HG03196 (cell line): Measurements from ENCODE around the gene NR5A2.
A peak's percentile ranks its signal among the peaks of the same experiment; 100 is the strongest.

Experiments
- ATAC-seq: cut with Tn5 transposase; IDR thresholded peaks from one replicate; pipeline ENCODE4 v1.9.1; 2021; ENCODE audit not compliant: unreplicated experiment

NR5A2 gene

GRCh38 chr1:200194477-200194876, 167.0 kb downstream of the NR5A2 start:
- no peak for ATAC-seq

GRCh38 chr1:200198236-200198635, 170.7 kb downstream of the NR5A2 start:
- no peak for ATAC-seq

- no peak for ATAC-seq
Measured at GRCh38 chr1:200205216-200205995, 177.9 kb downstream of the NR5A2 start.

DNA sequence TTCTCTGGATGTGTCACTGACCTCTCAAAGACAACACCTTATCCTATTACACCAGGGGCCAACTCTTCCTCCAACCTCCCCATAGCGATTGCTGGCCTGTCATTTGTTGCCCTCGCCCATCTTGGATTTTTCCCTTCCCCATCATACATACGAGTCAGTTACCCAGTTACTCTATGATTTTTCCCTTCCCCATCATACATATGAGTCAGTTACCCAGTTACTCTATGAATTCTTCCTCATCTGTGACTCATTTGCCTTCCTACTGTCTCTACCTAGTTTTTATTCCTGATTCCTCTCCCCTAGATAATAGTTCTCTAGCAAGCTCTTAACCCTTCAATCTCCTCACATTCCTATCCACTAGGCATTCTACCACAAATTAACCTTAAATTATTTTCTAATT, 178.8 kb downstream of the NR5A2 start:
- ATAC-seq = no peak

DNA sequence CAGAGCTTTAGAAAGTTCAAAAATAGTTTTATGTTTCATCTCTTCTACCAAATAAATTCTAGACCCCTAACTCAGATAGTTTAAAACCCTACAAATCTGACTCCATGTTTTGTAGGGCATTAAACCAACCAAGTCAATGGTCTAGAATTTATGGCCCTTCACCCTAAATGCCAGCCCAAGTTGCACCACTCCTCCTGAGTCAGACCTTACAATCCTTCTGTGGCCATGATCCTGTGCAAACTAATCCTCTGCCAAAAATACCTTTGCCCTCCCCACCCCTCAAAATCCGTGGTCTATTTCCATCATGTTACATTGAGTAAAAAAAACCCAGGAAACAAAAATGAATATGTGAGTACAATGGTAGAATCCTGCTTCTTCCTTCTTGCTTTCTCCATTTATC, 179.3 kb downstream of the NR5A2 start:
- no peak for ATAC-seq

- ATAC-seq = peak; percentile 56
Measured at GRCh38 chr1:200207711-200208126, 180.2 kb downstream of the NR5A2 start.

DNA sequence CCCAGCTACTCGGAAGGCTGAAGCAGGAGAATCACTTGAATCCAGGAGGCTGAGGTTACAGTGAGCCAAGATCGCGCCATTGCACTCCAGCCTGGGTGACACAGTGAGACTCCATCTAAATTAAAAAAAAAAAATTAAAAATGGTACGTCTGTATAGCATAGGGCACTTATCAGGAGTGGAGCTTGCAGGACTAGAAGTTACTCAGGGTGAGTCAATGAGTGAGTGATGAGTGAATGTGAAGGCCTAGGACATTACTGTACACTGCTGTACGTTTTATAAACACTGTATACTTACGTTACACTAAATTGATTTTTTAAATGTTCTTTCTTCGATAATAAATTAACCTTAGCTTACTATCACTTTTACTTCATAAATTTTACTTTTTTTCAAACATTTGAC, 183.6 kb downstream of the NR5A2 start:
- ATAC-seq = no peak

DNA sequence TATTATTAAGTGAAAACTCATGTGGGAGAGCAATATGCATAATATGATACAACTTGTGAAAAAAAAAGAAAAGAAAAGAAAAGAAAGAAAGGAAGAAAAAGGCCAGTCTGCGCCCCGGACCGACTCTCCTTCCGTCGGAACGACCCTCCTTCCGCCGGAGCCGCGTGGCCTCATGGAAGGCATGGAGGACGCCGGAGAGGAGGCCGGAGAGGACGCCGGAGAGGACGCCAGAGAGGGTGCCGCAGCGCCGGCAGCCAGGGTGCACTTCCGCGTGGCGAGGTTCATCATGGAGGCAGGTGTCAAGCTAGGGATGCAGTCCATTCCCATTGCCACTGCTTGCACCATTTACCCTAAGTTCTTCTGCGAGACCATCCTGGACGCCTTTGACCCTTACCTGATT, 185.9 kb downstream of the NR5A2 start:
- ATAC-seq = no peak

- no peak for ATAC-seq
Measured at GRCh38 chr1:200213921-200214320, 186.4 kb downstream of the NR5A2 start.

- ATAC-seq = no peak
Measured at GRCh38 chr1:200215350-200215749, 187.8 kb downstream of the NR5A2 start.

DNA sequence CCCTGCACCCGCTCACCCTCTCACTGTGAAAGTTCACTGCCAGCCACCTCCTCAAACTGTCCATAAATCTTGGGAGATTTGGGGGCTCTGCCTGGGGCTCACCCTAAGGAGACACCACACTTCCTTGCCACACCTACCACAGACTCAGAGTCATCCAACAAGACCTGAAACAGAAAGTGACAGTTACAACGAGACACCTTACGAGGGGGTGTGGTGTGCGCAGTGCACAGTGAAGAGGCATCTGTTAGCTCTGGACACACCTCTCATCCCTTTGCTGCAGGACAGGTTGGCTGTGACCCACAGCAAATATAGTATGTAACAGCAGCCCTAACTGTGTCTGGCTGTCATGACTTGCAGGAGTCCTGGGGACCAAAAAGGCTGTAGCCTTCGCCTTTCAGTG, 190.2 kb downstream of the NR5A2 start:
- ATAC-seq = no peak

GRCh38 chr1:200221614-200222282, 194.2 kb downstream of the NR5A2 start:
- no peak for ATAC-seq

- no peak for ATAC-seq
Measured at GRCh38 chr1:200223207-200223606, 195.7 kb downstream of the NR5A2 start.

DNA sequence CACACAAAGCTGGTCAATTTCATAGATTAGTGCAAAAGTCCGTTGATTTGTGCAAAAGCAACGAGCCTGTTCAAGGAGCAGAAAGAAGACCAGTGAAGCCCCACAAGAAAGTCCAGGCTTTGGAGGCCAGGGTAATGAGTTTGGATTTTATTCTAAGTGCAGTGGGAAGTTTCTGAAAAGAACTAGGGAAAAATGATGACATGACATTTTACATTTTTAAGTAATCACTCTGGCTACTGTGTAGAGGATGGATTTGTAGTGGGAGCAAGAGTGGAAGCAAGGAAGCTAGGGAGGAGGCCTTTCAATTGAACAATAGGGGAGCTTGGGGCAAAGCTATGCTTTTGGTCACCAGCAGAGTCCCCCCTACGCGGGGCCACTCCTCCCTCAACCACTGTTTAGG, 196.1 kb downstream of the NR5A2 start:
- no peak for ATAC-seq

DNA sequence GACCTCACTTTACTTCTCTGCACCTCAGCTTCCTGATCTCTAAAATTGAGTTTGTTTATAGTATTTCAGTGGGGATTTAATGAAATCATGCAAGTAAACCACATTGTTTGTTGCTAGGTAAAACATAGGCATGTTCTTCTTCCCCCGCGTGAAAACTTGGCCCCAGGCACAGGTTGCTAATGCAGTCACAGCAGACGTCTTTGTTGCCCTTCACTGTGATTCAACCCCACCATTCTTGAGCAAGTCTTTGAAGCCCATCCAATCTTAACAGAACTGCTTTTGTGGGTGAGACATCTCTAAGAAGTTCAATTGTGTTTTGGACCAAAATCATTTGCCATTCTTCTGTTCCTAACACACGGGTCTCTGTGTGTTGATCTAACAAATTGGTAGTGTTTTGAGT, 196.8 kb downstream of the NR5A2 start:
- ATAC-seq = no peak

- ATAC-seq = no peak
Measured at GRCh38 chr1:200226268-200226968, 198.9 kb downstream of the NR5A2 start.

DNA sequence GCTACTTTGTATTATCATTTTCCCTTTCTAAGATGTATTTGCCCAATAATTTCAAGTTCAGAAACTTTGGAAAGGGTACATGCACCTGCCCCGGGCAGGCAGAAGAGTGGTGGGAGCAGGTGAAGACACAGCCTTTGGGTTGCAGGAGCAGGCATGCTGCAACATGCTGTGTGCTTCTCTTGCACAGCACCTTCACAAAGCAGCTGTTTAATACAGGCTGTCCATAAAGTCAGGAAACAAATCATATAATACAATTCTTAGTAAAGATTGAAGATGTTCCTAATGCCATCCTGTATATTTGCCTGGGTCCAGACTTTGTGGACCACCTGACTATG, 199.4 kb downstream of the NR5A2 start:
- ATAC-seq = no peak
